PC-9 (cell line): ENCODE data around the gene CDH12. TPM values are rescaled to one million over a fixed set of nuclear protein-coding genes. Genes with fewer than 3 reads are reported as not detected.

Source experiments
- BruUV-seq: library from RNA; stranded (reverse); fragments of 400-500 nt; replicated peaks from 2 replicates; lab custom pipeline; 2021; lab: Mats Ljungman, UMichigan
- CTCF ChIA-PET: fragments of 300-600 bp; sonication (Branson Sonifier 250); formaldehyde crosslinking; loops from one replicate; lab custom pipeline; 2022; ENCODE audit warnings: antibody characterized with exemption; lab: Charles Lee
- POLR2A ChIA-PET: fragments of 300-600 bp; sonication (Branson Sonifier 250); formaldehyde crosslinking; loops from one replicate; lab custom pipeline; 2022; ENCODE audit warnings: antibody characterized with exemption; ENCODE audit not compliant: unreplicated experiment; lab: Charles Lee
- DNase-seq, 2 experiments: peaks; one replicate each; pipeline versions ENCODE4 v3.0.0 to v3.0.0-alpha.2; 2015 to 2022; ENCODE audit warnings: mixed read lengths in 1 of 2
- H2AFZ ChIP-seq: fragments of 200-600 bp; sonication (generic); 2 replicates; pipeline ENCODE4 v1.8.1; 2017; ENCODE audit warnings: antibody characterized with exemption
- H3F3A ChIP-seq: fragments of 200-600 bp; sonication (generic); 2 replicates; pipeline ENCODE4 v1.8.1; 2017; ENCODE audit warnings: antibody characterized with exemption, mild to moderate bottlenecking, low read depth; ENCODE audit not compliant: insufficient read depth
- H3K27ac ChIP-seq: fragments of 200-600 bp; sonication (generic); 2 replicates; pipeline ENCODE4 v1.6.1; 2016; ENCODE audit warnings: mixed run types
- H3K27me3 ChIP-seq: fragments of 200-600 bp; sonication (generic); 2 replicates; pipeline ENCODE4 v1.6.1; 2016; ENCODE audit warnings: low read depth, mixed run types; ENCODE audit not compliant: insufficient read depth
- H3K36me3 ChIP-seq: fragments of 200-600 bp; sonication (generic); 2 replicates; pipeline ENCODE4 v1.6.1; 2016; ENCODE audit warnings: low read depth, mixed run types
- H3K4me1 ChIP-seq: fragments of 200-600 bp; sonication (generic); replicated peaks from 2 replicates; pipeline ENCODE4 v1.6.1; 2016; ENCODE audit warnings: mixed run types; ENCODE audit not compliant: insufficient read depth
- H3K4me2 ChIP-seq: fragments of 200-600 bp; sonication (generic); 2 replicates; pipeline ENCODE4 v1.6.1; 2017; ENCODE audit warnings: mixed run types
- H3K4me3 ChIP-seq: fragments of 200-600 bp; sonication (generic); 2 replicates; pipeline ENCODE4 v1.6.1; 2016; ENCODE audit warnings: mixed run types
- H3K79me2 ChIP-seq: fragments of 200-600 bp; sonication (generic); 2 replicates; pipeline ENCODE4 v1.6.1; 2017; ENCODE audit warnings: low read depth, mixed run types
- H3K9me2 ChIP-seq: fragments of 200-600 bp; sonication (generic); 2 replicates; pipeline ENCODE4 v1.8.1; 2017; ENCODE audit warnings: mild to moderate bottlenecking; ENCODE audit not compliant: insufficient read depth
- H3K9me3 ChIP-seq: fragments of 200-600 bp; sonication (generic); 2 replicates; pipeline ENCODE4 v1.8.1; 2016; ENCODE audit warnings: low read depth; ENCODE audit not compliant: insufficient read depth
- H4K20me1 ChIP-seq: fragments of 200-600 bp; sonication (generic); 2 replicates; pipeline ENCODE4 v1.8.1; 2017; ENCODE audit not compliant: insufficient read depth
- EZH2 ChIP-seq: fragments of 200-600 bp; sonication (generic); IDR thresholded peaks from 2 replicates; pipeline ENCODE4 v1.8.0; 2017; ENCODE audit warnings: antibody characterized with exemption, low read depth
- intact Hi-C: fragments of 100-400 bp; cut with micrococcal nuclease; formaldehyde crosslinking; loops from one replicate; pipeline ENCODE4 v1.10.0; 2022; ENCODE audit not compliant: unreplicated experiment
- total RNA-seq: library from RNA; stranded (reverse); gene quantifications from 2 replicates; pipeline ENCODE4 v1.2.3, GENCODE V29; 2021
- TF ChIP-seq, protein P1 (sequence below): fragments of 200-600 bp; sonication (generic); conservative IDR thresholded peaks from 2 replicates; pipeline ENCODE4 v1.6.1; 2017; ENCODE audit warnings: mixed run types, antibody characterized with exemption, mild to moderate bottlenecking, moderate library complexity

Gene CDH12
- total RNA-seq, 1 experiment from 2014 or later = not detected

DNA sequence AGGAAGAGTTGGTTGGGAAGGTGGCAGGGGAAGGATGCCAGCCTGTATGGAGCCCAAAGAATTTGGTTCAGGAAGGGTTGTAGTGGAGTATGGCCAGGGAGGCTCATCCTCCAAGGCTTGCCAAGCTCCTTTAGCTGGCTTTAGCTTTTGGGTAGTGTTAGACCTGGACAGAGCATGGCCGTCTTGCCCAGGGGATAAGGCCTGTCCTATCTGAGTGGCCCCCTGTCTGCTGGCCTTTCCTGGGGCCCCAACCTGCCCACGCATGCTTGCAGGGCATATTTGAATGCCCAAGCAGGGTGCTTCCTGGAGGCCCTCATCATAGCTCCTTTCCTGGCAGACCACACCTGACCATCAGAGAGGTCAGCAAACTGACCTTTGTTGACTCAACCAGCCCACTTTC, 227.7 kb downstream of the CDH12 start:
- no peaks in the 10 kb centered on the region for H3F3A ChIP-seq
- H3K4me3 ChIP-seq = no peak overlapping the region
- no peak for TF ChIP-seq EZH2
- TF ChIP-seq, protein P1, sequence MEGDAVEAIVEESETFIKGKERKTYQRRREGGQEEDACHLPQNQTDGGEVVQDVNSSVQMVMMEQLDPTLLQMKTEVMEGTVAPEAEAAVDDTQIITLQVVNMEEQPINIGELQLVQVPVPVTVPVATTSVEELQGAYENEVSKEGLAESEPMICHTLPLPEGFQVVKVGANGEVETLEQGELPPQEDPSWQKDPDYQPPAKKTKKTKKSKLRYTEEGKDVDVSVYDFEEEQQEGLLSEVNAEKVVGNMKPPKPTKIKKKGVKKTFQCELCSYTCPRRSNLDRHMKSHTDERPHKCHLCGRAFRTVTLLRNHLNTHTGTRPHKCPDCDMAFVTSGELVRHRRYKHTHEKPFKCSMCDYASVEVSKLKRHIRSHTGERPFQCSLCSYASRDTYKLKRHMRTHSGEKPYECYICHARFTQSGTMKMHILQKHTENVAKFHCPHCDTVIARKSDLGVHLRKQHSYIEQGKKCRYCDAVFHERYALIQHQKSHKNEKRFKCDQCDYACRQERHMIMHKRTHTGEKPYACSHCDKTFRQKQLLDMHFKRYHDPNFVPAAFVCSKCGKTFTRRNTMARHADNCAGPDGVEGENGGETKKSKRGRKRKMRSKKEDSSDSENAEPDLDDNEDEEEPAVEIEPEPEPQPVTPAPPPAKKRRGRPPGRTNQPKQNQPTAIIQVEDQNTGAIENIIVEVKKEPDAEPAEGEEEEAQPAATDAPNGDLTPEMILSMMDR = no peak
- BruUV-seq = no TSS peak
- H3K4me2 ChIP-seq = no peak overlapping the region
- H3K9me3 ChIP-seq = no peaks in the 10 kb centered on the region
- ChIA-PET CTCF (no interaction called here), POLR2A (no interaction called here)
- H2AFZ ChIP-seq = no peak overlapping the region
- H3K4me1 ChIP-seq = no peaks in the 10 kb centered on the region
- no peak for DNase-seq
- intact Hi-C loops = no loop called here
- no peaks in the 10 kb centered on the region for H4K20me1 ChIP-seq
- H3K27ac ChIP-seq = no peak overlapping the region
- no peaks in the 10 kb centered on the region for H3K79me2 ChIP-seq
- no peaks in the 10 kb centered on the region for H3K27me3 ChIP-seq
- no peaks in the 10 kb centered on the region for H3K9me2 ChIP-seq
- H3K36me3 ChIP-seq = no peaks in the 10 kb centered on the region

DNA sequence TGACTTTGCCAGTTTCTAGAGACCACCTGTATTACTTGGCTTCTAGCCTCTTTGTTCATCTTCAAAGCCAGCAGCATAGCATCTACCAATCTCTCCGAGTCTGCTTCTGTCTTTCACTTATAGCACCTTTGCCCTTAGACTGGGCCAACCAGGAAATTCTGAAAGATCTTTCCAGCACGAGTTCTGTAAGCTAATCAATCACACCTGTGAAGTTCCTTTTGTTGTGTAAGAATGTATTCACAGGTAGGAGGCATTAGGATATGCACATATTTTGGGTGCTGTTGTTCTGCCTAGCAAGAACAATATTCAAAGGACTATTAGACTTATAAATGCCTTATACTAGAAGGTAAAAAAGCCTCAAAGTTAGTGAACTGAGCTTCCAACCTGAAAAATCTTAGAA, 232.1 kb downstream of the CDH12 start:
- Histone ChIP-seq H3K9me3 (peaks cover 4% of the 10 kb centered on the region; the same call in 1 of the 2 replicates), H3K4me3 (no peak overlapping the region), H4K20me1 (no peaks in the 10 kb centered on the region), H3K27ac (no peak overlapping the region), H3K4me1 (no peaks in the 10 kb centered on the region), H3K36me3 (no peaks in the 10 kb centered on the region), H2AFZ (no peak overlapping the region), H3F3A (no peaks in the 10 kb centered on the region), H3K9me2 (no peaks in the 10 kb centered on the region), H3K79me2 (no peaks in the 10 kb centered on the region), H3K27me3 (no peaks in the 10 kb centered on the region), H3K4me2 (no peak overlapping the region)
- no peak for TF ChIP-seq EZH2
- TF ChIP-seq, protein P1 = no peak
- intact Hi-C loops = no loop called here
- DNase-seq = no peak
- BruUV-seq = no TSS peak
- CTCF ChIA-PET = no interaction called here
- POLR2A ChIA-PET = interaction anchor here (0.7 kb wide), 1 partner anchor 710 kb away, joined by 6 read pairs; no protein-coding TSS in a partner anchor

DNA sequence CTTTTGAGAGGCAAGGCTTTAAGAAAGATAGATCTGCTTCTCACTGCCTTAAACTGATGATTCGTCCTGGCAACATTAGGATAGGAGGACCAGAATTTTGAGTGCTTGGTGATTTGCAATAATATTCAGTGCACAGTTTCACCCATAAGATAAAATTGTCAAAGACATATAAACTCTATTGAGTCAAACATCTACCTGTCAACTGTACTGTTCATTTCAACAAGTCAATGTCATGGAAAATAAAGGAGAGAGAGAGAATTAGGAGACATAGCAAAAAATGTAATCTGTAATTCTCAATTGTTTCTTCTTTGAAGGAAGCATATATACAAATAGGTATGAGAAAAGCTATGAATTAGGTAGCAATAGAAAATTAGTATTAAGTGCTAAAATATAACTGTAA, 237.2 kb downstream of the CDH12 start:
- POLR2A ChIA-PET = no interaction called here
- Histone ChIP-seq H3K4me2 (no peak overlapping the region), H3K9me3 (peaks cover 4% of the 10 kb centered on the region; the same call in 1 of the 2 replicates), H3K4me1 (no peaks in the 10 kb centered on the region), H3K79me2 (no peaks in the 10 kb centered on the region), H2AFZ (no peak overlapping the region), H3K27me3 (no peaks in the 10 kb centered on the region), H3K36me3 (no peaks in the 10 kb centered on the region), H3K4me3 (no peak overlapping the region), H3F3A (no peaks in the 10 kb centered on the region), H3K9me2 (no peaks in the 10 kb centered on the region), H3K27ac (no peak overlapping the region), H4K20me1 (no peaks in the 10 kb centered on the region)
- DNase-seq = no peak
- intact Hi-C loops = no loop called here
- BruUV-seq = no TSS peak
- CTCF ChIA-PET = no interaction called here
- no peak for TF ChIP-seq EZH2
- TF ChIP-seq, protein P1 = no peak
